HG03575 (cell line): ENCODE measurements around the gene ERMP1.
A peak's percentile ranks its signal among the peaks of the same experiment; 100 is the strongest.

ENCODE experiments used
- ATAC-seq: cut with Tn5 transposase; IDR thresholded peaks from one replicate; pipeline ENCODE4 v1.9.1; 2021; ENCODE audit not compliant: unreplicated experiment, insufficient number of reproducible peaks, low FRiP score; ENCODE audit errors: extremely low read depth

ERMP1 gene

GRCh38 chr9:5857928-5858327, 25.0 kb upstream of the ERMP1 start:
- no peak for ATAC-seq

GRCh38 chr9:5854063-5854790, 21.3 kb upstream of the ERMP1 start:
- no peak for ATAC-seq

GRCh38 chr9:5853617-5854016, 20.7 kb upstream of the ERMP1 start:
- no peak for ATAC-seq

- no peak for ATAC-seq
These were observed 20.1 kb upstream of the ERMP1 start for GRCh38 chr9:5852987-5853386.

GRCh38 chr9:5851445-5851844, 18.5 kb upstream of the ERMP1 start:
- ATAC-seq, result peak; percentile 95

- ATAC-seq, result no peak
These were observed 17.8 kb upstream of the ERMP1 start for GRCh38 chr9:5850724-5851122.

- ATAC-seq, result no peak
These were observed 15.5 kb upstream of the ERMP1 start for GRCh38 chr9:5848372-5848882.

GRCh38 chr9:5846501-5846921, 13.6 kb upstream of the ERMP1 start:
- no peak for ATAC-seq

- ATAC-seq, result no peak
These were observed 13.2 kb upstream of the ERMP1 start for GRCh38 chr9:5846096-5846495.

GRCh38 chr9:5845157-5845531, 12.2 kb upstream of the ERMP1 start:
- ATAC-seq, result no peak

GRCh38 chr9:5843794-5844471, 11.0 kb upstream of the ERMP1 start:
- ATAC-seq, result no peak

GRCh38 chr9:5842929-5843793, 10.2 kb upstream of the ERMP1 start:
- no peak for ATAC-seq

- no peak for ATAC-seq
These were observed 9.1 kb upstream of the ERMP1 start for GRCh38 chr9:5841771-5842573.

GRCh38 chr9:5840788-5841187, 7.9 kb upstream of the ERMP1 start:
- no peak for ATAC-seq

- no peak for ATAC-seq
These were observed 6.6 kb upstream of the ERMP1 start for GRCh38 chr9:5839572-5839902.

GRCh38 chr9:5838884-5839571, 6.1 kb upstream of the ERMP1 start:
- no peak for ATAC-seq

- no peak for ATAC-seq
These were observed 2.9 kb upstream of the ERMP1 start for GRCh38 chr9:5835808-5836207.

- ATAC-seq, result no peak
These were observed 1.3 kb upstream of the ERMP1 start for GRCh38 chr9:5834214-5834613.
